K562 (cell line): ENCODE data around the gene HBP1.

Experiments
- POLR2A ChIP-seq: fragments of 450-650 bp; conservative IDR thresholded peaks from 2 replicates; pipeline ENCODE4 v1.6.1; 2016
- YY1 ChIP-seq, 3 experiments: IDR thresholded peaks; 2 replicates each; pipeline ENCODE4 v1.6.1; 2011; ENCODE audit warnings: low read length in 2 of 3, mild to moderate bottlenecking in 2 of 3, moderate library complexity in 2 of 3, borderline replicate concordance in 1 of 3, control low read depth in 1 of 3, low read depth in 1 of 3; ENCODE audit not compliant: insufficient read depth in 3 of 3, insufficient replicate concordance in 2 of 3, control insufficient read depth in 1 of 3, insufficient read length in 1 of 3; ENCODE audit errors: extremely low read depth in 1 of 3

DNA sequence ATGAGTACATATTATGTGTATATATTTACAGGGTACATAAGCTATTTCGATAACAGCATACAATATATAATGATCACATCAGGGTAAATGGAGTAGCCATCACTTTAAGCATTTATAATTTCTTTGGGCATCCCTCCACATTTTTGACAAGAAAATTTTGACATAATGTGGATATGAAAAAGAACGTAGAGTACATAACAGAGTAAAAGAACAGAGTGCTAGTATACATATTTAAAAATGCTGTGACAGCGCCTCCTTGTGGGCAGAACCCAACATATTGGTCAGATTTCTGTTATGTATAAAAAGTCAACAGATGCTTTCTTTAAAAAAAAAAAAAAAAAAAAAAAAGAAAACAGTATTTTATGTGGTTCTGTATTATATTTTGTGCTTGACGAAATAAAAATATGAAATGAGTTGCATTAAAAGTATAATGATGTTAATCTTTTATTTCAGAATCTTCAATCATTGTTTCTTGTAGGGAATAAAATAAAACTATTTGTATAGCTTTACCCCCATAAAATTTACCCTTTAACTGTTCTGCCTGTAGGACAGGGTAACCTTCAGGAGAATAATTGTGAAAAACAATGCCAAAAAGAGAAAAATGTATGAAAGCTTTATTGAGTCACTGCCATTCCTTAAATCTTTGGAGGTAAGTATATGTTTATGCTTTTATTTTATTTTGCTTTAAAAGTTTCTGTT, 18.3 kb upstream of the HBP1 start:
- TF ChIP-seq POLR2A (no peak), YY1 (IDR thresholded peaks at IDR 0.05; ENCODE audit: borderline replicate concordance in 1 of 3, control insufficient read depth in 1 of 3, extremely low read depth in 1 of 3, insufficient read depth in 3 of 3, insufficient read length in 1 of 3, insufficient replicate concordance in 2 of 3, low read depth in 1 of 3, low read length in 2 of 3) (no peak)
